ENCODE measurements around the gene PARD3. TPM values are rescaled to one million over a fixed set of nuclear protein-coding genes. Genes with fewer than 3 reads are reported as not detected.

The PARD3 gene
- total and polyA plus RNA-seq, 2 donors (not counting 3 experiments of a cell fraction or from before 2014, with no cell fraction given) = 7.3 to 24.1 TPM

GRCh38 chr10:34260904-34261303, 554.2 kb downstream of the PARD3 start:
- FAIRE-seq (no peak), DNase-seq (ENCODE audit: low read depth, low spot score) (no peak)
- dilution Hi-C loops (cut with MboI; ENCODE audit: extremely low pct_ligation_motif_present, low sequenced_read_pairs) (no loop called here), intact Hi-C loops (cut with micrococcal nuclease) (no loop called here)
- H3K27ac ChIP-seq (ENCODE audit: insufficient read depth, low read depth, low read length) = no peak overlapping the region
- H3K9ac ChIP-seq (replicated peaks; ENCODE audit: extremely low read depth, insufficient read depth, low read length) = no peak overlapping the region
- no peak overlapping the region for H3K4me3 ChIP-seq (replicated peaks in 1 of 3; ENCODE audit: insufficient read depth in 1 of 3, low read depth in 1 of 3, low read length in 3 of 3)
- no peaks in the 10 kb centered on the region for H3K79me2 ChIP-seq (ENCODE audit: control insufficient read depth, insufficient read depth, low read length)
- no peak overlapping the region for H2AFZ ChIP-seq (ENCODE audit: low read depth, low read length)
- no peaks in the 10 kb centered on the region for H3K36me3 ChIP-seq (ENCODE audit: control insufficient read depth in 2 of 2, extremely low read depth in 1 of 2, insufficient read depth in 2 of 2, low read length in 2 of 2)
- H3K4me2 ChIP-seq (ENCODE audit: insufficient read depth, low read length) = no peak overlapping the region
- ChIA-PET CTCF (interaction anchor here (0.9 kb wide), 1 partner anchor 19 kb away, joined by 3 read pairs; no protein-coding TSS in a partner anchor), POLR2A (no interaction called here)
- TF ChIP-seq POLR2A (IDR thresholded peaks at IDR 0.05; ENCODE audit: low read depth, low read length) = no peak
- TF ChIP-seq EZH2 (IDR thresholded peaks at IDR 0.05; ENCODE audit: borderline replicate concordance, low read depth, low read length, severe bottlenecking) = no peak
- no peak for TF ChIP-seq JUN (IDR thresholded peaks at IDR 0.05; ENCODE audit: borderline replicate concordance, insufficient read depth, insufficient read length, low read depth)
- no peak for TF ChIP-seq MYC (IDR thresholded peaks at IDR 0.05; ENCODE audit: low read depth, low read length)
- no peak for TF ChIP-seq CTCF (IDR thresholded peaks at IDR 0.05; ENCODE audit: extremely low read depth in 1 of 2, insufficient read depth in 1 of 2, low read depth in 1 of 2, low read length in 2 of 2)
- no peak for TF ChIP-seq FOS (IDR thresholded peaks at IDR 0.05; ENCODE audit: borderline replicate concordance, insufficient read depth, low read length)
- TF ChIP-seq POLR2AphosphoS5 (IDR thresholded peaks at IDR 0.05; ENCODE audit: insufficient read depth, low read depth, low read length) = no peak
- no peak for TF ChIP-seq GATA2 (IDR thresholded peaks at IDR 0.05; ENCODE audit: insufficient read depth, insufficient read length, low read depth, low read length)
- TF ChIP-seq MAX (IDR thresholded peaks at IDR 0.05; ENCODE audit: insufficient read depth, insufficient read length) = no peak
- H3K9me3 ChIP-seq (replicated peaks; ENCODE audit: control insufficient read depth, insufficient read depth, low read length) = no peaks in the 10 kb centered on the region
- H3K9me1 ChIP-seq (replicated peaks; ENCODE audit: control insufficient read depth, extremely low read depth, insufficient read depth, low read length) = no peaks in the 10 kb centered on the region
- BruUV-seq (replicated peaks) = no TSS peak
- no peaks in the 10 kb centered on the region for H4K20me1 ChIP-seq (replicated peaks; ENCODE audit: control insufficient read depth, extremely low read depth, insufficient read depth, low read length)
- H3K27me3 ChIP-seq (ENCODE audit: control insufficient read depth in 2 of 2, insufficient read depth in 2 of 2, low read length in 2 of 2) = no peaks in the 10 kb centered on the region
- no peaks in the 10 kb centered on the region for H3K4me1 ChIP-seq (ENCODE audit: control insufficient read depth, extremely low read depth, insufficient read depth, low read length)
